CD4-positive, alpha-beta memory T cell (primary cell): Measurements from ENCODE around the gene BIK. TPM values are rescaled to one million over a fixed set of nuclear protein-coding genes. Genes with fewer than 3 reads are reported as not detected.

Source experiments
- CTCF ChIA-PET: fragments of 350-600 bp; sonication (Branson Sonifier 250); formaldehyde crosslinking; loops from one replicate; lab custom pipeline; 2021; ENCODE audit warnings: inconsistent platforms; ENCODE audit not compliant: partially characterized antibody; lab: Charles Lee
- POLR2A ChIA-PET: fragments of 350-600 bp; sonication (Branson Sonifier 250); formaldehyde crosslinking; loops from one replicate; lab custom pipeline; 2021; ENCODE audit not compliant: partially characterized antibody; lab: Charles Lee
- DNase-seq, 5 donors: peaks; one replicate each; pipeline versions ENCODE4 v3.0.0 to v3.0.0-alpha.2; 2020 to 2022; ENCODE audit warnings: mixed read lengths in 1 of 5
- H3K27ac ChIP-seq: one replicate; pipeline ENCODE4 v1.7.0; 2013; ENCODE audit warnings: low read depth, low read length
- H3K27me3 ChIP-seq: 2 replicates; pipeline ENCODE4 v1.7.0; 2013; ENCODE audit warnings: mild to moderate bottlenecking, low read length, moderate library complexity; ENCODE audit not compliant: insufficient read depth
- H3K36me3 ChIP-seq: 2 replicates; pipeline ENCODE4 v1.7.0; 2013; ENCODE audit warnings: mild to moderate bottlenecking, low read length, moderate library complexity; ENCODE audit not compliant: insufficient read depth
- H3K4me1 ChIP-seq: 2 replicates; pipeline ENCODE4 v1.7.0; 2013; ENCODE audit warnings: mild to moderate bottlenecking, low read length, moderate library complexity; ENCODE audit not compliant: insufficient read depth
- H3K4me3 ChIP-seq, 2 donors: one replicate each; pipeline ENCODE4 v1.7.0; 2013; ENCODE audit warnings: low read length in 2 of 2, mild to moderate bottlenecking in 1 of 2
- H3K9me3 ChIP-seq, 2 donors: one replicate each; pipeline ENCODE4 v1.7.0; 2013; ENCODE audit warnings: low read length in 2 of 2, control low read depth in 1 of 2; ENCODE audit not compliant: control insufficient read depth in 1 of 2
- H3K27ac Mint-ChIP-seq, 7 donors: one replicate each; pipeline ENCODE4 v1.8.0; 2020 to 2021; ENCODE audit warnings: mixed read lengths in 7 of 7, mild to moderate bottlenecking in 6 of 7, inconsistent platforms in 3 of 7, moderate library complexity in 3 of 7
- H3K27me3 Mint-ChIP-seq, 2 donors: one replicate each; pipeline ENCODE4 v1.8.0; 2020 to 2021; ENCODE audit warnings: mixed read lengths in 2 of 2
- H3K36me3 Mint-ChIP-seq, 2 donors: one replicate each; pipeline ENCODE4 v1.8.0; 2020 to 2021; ENCODE audit warnings: mixed read lengths in 2 of 2, inconsistent platforms in 1 of 2, mild to moderate bottlenecking in 1 of 2
- H3K4me1 Mint-ChIP-seq, 4 donors: one replicate each; pipeline ENCODE4 v1.8.0; 2020 to 2021; ENCODE audit warnings: mixed read lengths in 4 of 4, mild to moderate bottlenecking in 1 of 4
- H3K4me3 Mint-ChIP-seq, 8 donors: one replicate each; pipeline ENCODE4 v1.8.0; 2020 to 2021; ENCODE audit warnings: mixed read lengths in 8 of 8, mild to moderate bottlenecking in 7 of 8, moderate library complexity in 6 of 8, inconsistent platforms in 3 of 8
- H3K9me3 Mint-ChIP-seq, 8 donors: one replicate each; pipeline ENCODE4 v1.8.0; 2020 to 2021; ENCODE audit warnings: mixed read lengths in 8 of 8, mild to moderate bottlenecking in 5 of 8, inconsistent platforms in 3 of 8, moderate library complexity in 1 of 8
- intact Hi-C: fragments of 100-400 bp; cut with micrococcal nuclease; formaldehyde crosslinking; loops from one replicate; pipeline ENCODE4 v1.15.1; 2023
- polyA plus RNA-seq, 2 donors: library from polyadenylated mRNA; unstranded; fragments of 300-500 nt; fragmentation: Illumina TruSeq; gene quantifications; one replicate each; pipeline ENCODE4 v1.2.3, GENCODE V29; 2021
- total RNA-seq, 2 experiments: library from RNA; stranded (reverse); gene quantifications; one replicate each; pipeline ENCODE4 v1.2.3, GENCODE V29; 2021

BIK gene
- 1 to 10 TPM; 2.5 to 2.7 TPM for total RNA-seq
- polyA plus RNA-seq, result 1 to 10 TPM; 8.5 to 8.8 TPM

GRCh38 chr22:43110444-43110926 lies at the start of gene BIK:
TSS of gene BIK (plus strand) at chr22:43110750. CDS start at chr22:43124023, 13,273 bp downstream.
- Mint-ChIP-seq H3K27ac (peak within 1 kb of the TSS in 5 of 7 donors; percentile 42 to 87 (median 81)), H3K27me3 (no peaks in the 10 kb centered on the region), H3K4me3 (peak within 1 kb of the TSS; percentile 80 to 91 (median 88)), H3K36me3 (no peaks in the 10 kb centered on the region), H3K4me1 (peaks cover 4 to 11% (median 7%) of the 10 kb centered on the region in 4 donors), H3K9me3 (no peaks in the 10 kb centered on the region)
- Histone ChIP-seq H3K9me3 (no peaks in the 10 kb centered on the region), H3K4me1 (peaks cover 12% of the 10 kb centered on the region), H3K27me3 (no peaks in the 10 kb centered on the region), H3K36me3 (no peaks in the 10 kb centered on the region), H3K4me3 (peak within 1 kb of the TSS; percentile 28 to 74), H3K27ac (peak within 1 kb of the TSS; percentile 35)
- ChIA-PET CTCF (interaction anchor here (1.0 kb wide), 1 partner anchor 37 kb away, joined by 3 read pairs; no protein-coding TSS in a partner anchor), POLR2A (interaction anchor here (0.8 to 1.4 kb wide), 3 partner anchors 26 to 95 kb away, joined by 3 to 7 read pairs (median 3); partner anchors contain the start of gene MCAT)
- peak; percentile 32 to 58 (median 34) for DNase-seq
- intact Hi-C loops, result loop anchor here (1.0 to 5.0 kb wide), 3 partner anchors 22 to 42 kb away; partner anchors contain the start of genes TSPO and TTLL1

- intact Hi-C loops, result no loop called here
- no peaks in the 10 kb centered on the region for H3K4me1 ChIP-seq
- no peaks in the 10 kb centered on the region for H3K4me1 Mint-ChIP-seq
- H3K27ac Mint-ChIP-seq, result no peak overlapping the region
- H3K9me3 ChIP-seq, result no peaks in the 10 kb centered on the region
- ChIA-PET CTCF (no interaction called here), POLR2A (no interaction called here)
- H3K36me3 Mint-ChIP-seq, result peaks cover 40 to 41% of the 10 kb centered on the region in 2 donors
- no peak overlapping the region for H3K4me3 Mint-ChIP-seq
- peaks cover 5% of the 10 kb centered on the region for H3K36me3 ChIP-seq
- H3K27ac ChIP-seq, result no peak overlapping the region
- no peaks in the 10 kb centered on the region for H3K27me3 ChIP-seq
- no peaks in the 10 kb centered on the region for H3K27me3 Mint-ChIP-seq
- no peaks in the 10 kb centered on the region for H3K9me3 Mint-ChIP-seq
- no peak for DNase-seq
- H3K4me3 ChIP-seq, result no peak overlapping the region
These were observed 44.4 kb upstream of the BIK start for GRCh38 chr22:43066134-43066533.

GRCh38 chr22:43066844-43067385 lies 43.6 kb upstream of the BIK start:
- Histone ChIP-seq H3K4me1 (no peaks in the 10 kb centered on the region), H3K27ac (no peak overlapping the region), H3K4me3 (no peak overlapping the region), H3K9me3 (no peaks in the 10 kb centered on the region), H3K36me3 (peaks cover 5% of the 10 kb centered on the region), H3K27me3 (no peaks in the 10 kb centered on the region)
- Mint-ChIP-seq H3K4me3 (no peak overlapping the region), H3K4me1 (no peaks in the 10 kb centered on the region), H3K36me3 (peaks cover 33 to 35% of the 10 kb centered on the region in 2 donors), H3K27ac (peak overlapping the region in 1 of 7 donors; percentile 46), H3K27me3 (no peaks in the 10 kb centered on the region), H3K9me3 (no peaks in the 10 kb centered on the region)
- POLR2A ChIA-PET, result no interaction called here
- DNase-seq, result no peak
- CTCF ChIA-PET, result no interaction called here
- intact Hi-C loops, result no loop called here

GRCh38 chr22:43077121-43077877 lies 33.3 kb upstream of the BIK start:
- no peaks in the 10 kb centered on the region for H3K4me1 ChIP-seq
- no peaks in the 10 kb centered on the region for H3K9me3 Mint-ChIP-seq
- no peak overlapping the region for H3K27ac ChIP-seq
- H3K36me3 ChIP-seq, result no peaks in the 10 kb centered on the region
- H3K4me1 Mint-ChIP-seq, result no peaks in the 10 kb centered on the region
- intact Hi-C loops, result no loop called here
- peak overlapping the region in 1 of 8 donors; percentile 0 for H3K4me3 Mint-ChIP-seq
- no peaks in the 10 kb centered on the region for H3K27me3 ChIP-seq
- peaks cover 2 to 7% of the 10 kb centered on the region in 2 donors for H3K36me3 Mint-ChIP-seq
- CTCF ChIA-PET, result no interaction called here
- H3K4me3 ChIP-seq, result no peak overlapping the region
- POLR2A ChIA-PET, result no interaction called here
- no peaks in the 10 kb centered on the region for H3K27me3 Mint-ChIP-seq
- H3K27ac Mint-ChIP-seq, result no peak overlapping the region
- DNase-seq, result no peak
- H3K9me3 ChIP-seq, result no peaks in the 10 kb centered on the region

- Mint-ChIP-seq H3K4me1 (no peaks in the 10 kb centered on the region), H3K27me3 (no peaks in the 10 kb centered on the region), H3K4me3 (no peak overlapping the region), H3K27ac (peak overlapping the region in 1 of 7 donors; percentile 78), H3K36me3 (peaks cover 2 to 7% of the 10 kb centered on the region in 2 donors), H3K9me3 (no peaks in the 10 kb centered on the region)
- Histone ChIP-seq H3K4me1 (no peaks in the 10 kb centered on the region), H3K27ac (no peak overlapping the region), H3K9me3 (no peaks in the 10 kb centered on the region), H3K27me3 (no peaks in the 10 kb centered on the region), H3K36me3 (no peaks in the 10 kb centered on the region), H3K4me3 (no peak overlapping the region)
- no peak for DNase-seq
- CTCF ChIA-PET, result interaction anchor here (0.6 kb wide), 1 partner anchor 75 kb away, joined by 3 read pairs; no protein-coding TSS in a partner anchor
- POLR2A ChIA-PET, result no interaction called here
- intact Hi-C loops, result no loop called here
These were observed 32.0 kb upstream of the BIK start for GRCh38 chr22:43078522-43078921.

GRCh38 chr22:43079742-43080141 lies 30.8 kb upstream of the BIK start:
- Mint-ChIP-seq H3K4me3 (no peak overlapping the region), H3K9me3 (no peaks in the 10 kb centered on the region), H3K36me3 (peaks cover 2 to 7% of the 10 kb centered on the region in 2 donors), H3K27me3 (no peaks in the 10 kb centered on the region), H3K27ac (peak overlapping the region in 1 of 7 donors; percentile 71), H3K4me1 (no peaks in the 10 kb centered on the region)
- Histone ChIP-seq H3K27ac (no peak overlapping the region), H3K27me3 (no peaks in the 10 kb centered on the region), H3K36me3 (no peaks in the 10 kb centered on the region), H3K9me3 (no peaks in the 10 kb centered on the region), H3K4me1 (no peaks in the 10 kb centered on the region), H3K4me3 (no peak overlapping the region)
- ChIA-PET CTCF (no interaction called here), POLR2A (interaction anchor here (0.6 kb wide), 1 partner anchor 11 kb away, joined by 3 read pairs; no protein-coding TSS in a partner anchor)
- DNase-seq, result no peak
- intact Hi-C loops, result no loop called here

GRCh38 chr22:43080616-43081015 lies 29.9 kb upstream of the BIK start:
- POLR2A ChIA-PET, result interaction anchor here (0.6 kb wide), 1 partner anchor 10 kb away, joined by 3 read pairs; no protein-coding TSS in a partner anchor
- H3K4me1 Mint-ChIP-seq, result no peaks in the 10 kb centered on the region
- no peak overlapping the region for H3K27ac ChIP-seq
- no peaks in the 10 kb centered on the region for H3K36me3 ChIP-seq
- no peak overlapping the region for H3K4me3 Mint-ChIP-seq
- no peaks in the 10 kb centered on the region for H3K9me3 Mint-ChIP-seq
- no peak overlapping the region for H3K4me3 ChIP-seq
- peaks cover 0 to 5% of the 10 kb centered on the region in 2 donors for H3K36me3 Mint-ChIP-seq
- no peaks in the 10 kb centered on the region for H3K27me3 ChIP-seq
- no peak for DNase-seq
- intact Hi-C loops, result no loop called here
- no peaks in the 10 kb centered on the region for H3K4me1 ChIP-seq
- H3K27ac Mint-ChIP-seq, result no peak overlapping the region
- CTCF ChIA-PET, result no interaction called here
- H3K9me3 ChIP-seq, result no peaks in the 10 kb centered on the region
- H3K27me3 Mint-ChIP-seq, result no peaks in the 10 kb centered on the region
